Gastrocnemius medialis (tissue), 4 donors: ENCODE data around the gene ENKD1.

Experiments used
- CTCF ChIP-seq, 5 experiments: fragments of 450-650 bp in 3 of 5; fragments of 200-600 bp in 2 of 5; sonication (generic) in 2 of 5; IDR thresholded peaks in 4 of 5; conservative IDR thresholded peaks in 1 of 5; 1 replicate in 4 of 5; 2 replicates in 1 of 5; pipeline ENCODE4 v1.5.1; 2016 to 2019; ENCODE audit warnings: antibody characterized with exemption in 5 of 5, mild to moderate bottlenecking in 3 of 5, moderate library complexity in 3 of 5
- POLR2A ChIP-seq, 2 donors: fragments of 450-650 bp; IDR thresholded peaks; one replicate each; pipeline ENCODE4 v1.6.1; 2017; ENCODE audit warnings: antibody characterized with exemption in 2 of 2, mild to moderate bottlenecking in 2 of 2, moderate library complexity in 2 of 2

GRCh38 chr16:67651039-67651438 lies 15.5 kb downstream of the ENKD1 start:
- TF ChIP-seq CTCF (IDR thresholded peaks at IDR 0.05 in 4 of 5, conservative IDR thresholded peaks at IDR 0.05 in 1 of 5) (no peak), POLR2A (IDR thresholded peaks at IDR 0.05) (no peak)
